ENCODE data around the gene STK25.

DNA sequence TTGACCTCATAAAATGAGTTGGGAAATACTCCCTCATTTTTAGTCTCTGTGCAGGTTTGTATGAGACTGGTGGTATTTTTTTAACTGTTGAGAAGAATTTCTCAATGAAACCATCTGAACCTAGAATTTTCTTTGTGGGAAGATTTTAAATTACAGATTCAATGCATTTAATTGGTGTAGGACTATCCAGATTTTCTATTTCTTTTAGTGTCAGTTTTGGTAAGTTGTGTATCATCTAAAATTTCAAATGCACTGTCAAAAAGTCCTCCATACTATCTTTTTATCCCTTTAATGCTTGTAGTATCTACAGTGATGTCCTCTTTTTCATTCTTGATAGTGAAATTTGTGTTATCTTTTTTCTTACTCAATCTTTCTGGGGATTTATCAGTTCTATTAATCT lies 48.4 kb upstream of the STK25 start:
- TF ChIP-seq, protein P1, sequence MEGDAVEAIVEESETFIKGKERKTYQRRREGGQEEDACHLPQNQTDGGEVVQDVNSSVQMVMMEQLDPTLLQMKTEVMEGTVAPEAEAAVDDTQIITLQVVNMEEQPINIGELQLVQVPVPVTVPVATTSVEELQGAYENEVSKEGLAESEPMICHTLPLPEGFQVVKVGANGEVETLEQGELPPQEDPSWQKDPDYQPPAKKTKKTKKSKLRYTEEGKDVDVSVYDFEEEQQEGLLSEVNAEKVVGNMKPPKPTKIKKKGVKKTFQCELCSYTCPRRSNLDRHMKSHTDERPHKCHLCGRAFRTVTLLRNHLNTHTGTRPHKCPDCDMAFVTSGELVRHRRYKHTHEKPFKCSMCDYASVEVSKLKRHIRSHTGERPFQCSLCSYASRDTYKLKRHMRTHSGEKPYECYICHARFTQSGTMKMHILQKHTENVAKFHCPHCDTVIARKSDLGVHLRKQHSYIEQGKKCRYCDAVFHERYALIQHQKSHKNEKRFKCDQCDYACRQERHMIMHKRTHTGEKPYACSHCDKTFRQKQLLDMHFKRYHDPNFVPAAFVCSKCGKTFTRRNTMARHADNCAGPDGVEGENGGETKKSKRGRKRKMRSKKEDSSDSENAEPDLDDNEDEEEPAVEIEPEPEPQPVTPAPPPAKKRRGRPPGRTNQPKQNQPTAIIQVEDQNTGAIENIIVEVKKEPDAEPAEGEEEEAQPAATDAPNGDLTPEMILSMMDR (IDR thresholded peaks at IDR 0.05), result no peak
- no peak for TF ChIP-seq POLR2A (IDR thresholded peaks at IDR 0.05)
